ENCODE results near the gene DISC1.
A peak's percentile ranks its signal among the peaks of the same experiment; 100 is the strongest.
"Not testable (repeated sequence)": the region's sequence is repeated elsewhere in the genome, so short reads cannot be mapped to it uniquely, and the experiment has no call there.

Gene DISC1

GRCh38 chr1:231605149-231606100, 21.2 kb upstream of the DISC1 start:
- DNase-seq (ENCODE audit: low spot score) (no peak), FAIRE-seq (no peak)

DNA sequence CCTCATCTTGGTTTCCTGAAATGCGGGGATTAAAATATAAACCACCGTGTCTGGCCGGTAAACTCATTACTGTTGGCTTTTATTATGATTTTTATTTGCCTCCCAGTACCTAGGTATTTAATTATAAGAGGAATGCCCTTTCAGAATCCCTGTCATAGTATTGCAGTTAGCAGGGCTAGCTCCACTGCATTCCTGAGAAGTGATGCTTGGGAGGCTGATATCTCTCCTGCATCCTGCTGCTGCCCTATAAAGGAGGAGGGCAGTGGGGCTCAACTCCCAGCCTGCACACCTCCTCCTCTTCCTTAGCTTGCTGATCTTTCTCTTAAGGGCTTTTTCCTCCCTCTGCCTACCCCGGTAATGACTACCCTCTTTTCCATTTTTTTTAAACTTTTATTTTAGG, 19.9 kb upstream of the DISC1 start:
- DNase-seq (ENCODE audit: low spot score) (peak; percentile 25), FAIRE-seq (no peak)

GRCh38 chr1:231610388-231610787, 16.2 kb upstream of the DISC1 start:
- DNase-seq (ENCODE audit: low spot score), result no peak

DNA sequence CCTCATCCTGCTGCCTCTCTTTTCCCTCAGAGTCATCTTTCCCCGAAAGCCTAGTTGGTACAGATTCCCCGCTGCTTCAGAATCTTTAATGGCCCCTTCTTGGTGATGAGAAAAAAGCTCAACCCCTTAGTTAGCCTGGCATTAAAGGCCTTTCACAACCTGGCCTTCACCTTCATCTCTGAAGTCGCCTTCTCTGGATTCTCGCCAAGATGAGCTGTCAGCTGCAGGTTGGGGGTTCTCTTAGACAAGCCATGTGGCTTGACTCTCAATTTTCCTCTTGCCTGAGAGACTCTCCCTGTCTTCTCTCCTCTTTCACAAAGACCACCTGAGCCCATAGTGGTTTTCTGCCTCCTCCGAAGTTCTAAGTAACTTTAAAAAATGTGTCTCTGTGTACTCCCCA, 15.5 kb upstream of the DISC1 start:
- DNase-seq (ENCODE audit: low spot score) (no peak), FAIRE-seq (no peak)

More at GRCh38 chr1:231610388-231610787, 16.2 kb upstream of the DISC1 start:
- FAIRE-seq, result no peak

GRCh38 chr1:231611851-231612250, 14.7 kb upstream of the DISC1 start:
- DNase-seq (ENCODE audit: low spot score) (no peak), FAIRE-seq (no peak)

DNA sequence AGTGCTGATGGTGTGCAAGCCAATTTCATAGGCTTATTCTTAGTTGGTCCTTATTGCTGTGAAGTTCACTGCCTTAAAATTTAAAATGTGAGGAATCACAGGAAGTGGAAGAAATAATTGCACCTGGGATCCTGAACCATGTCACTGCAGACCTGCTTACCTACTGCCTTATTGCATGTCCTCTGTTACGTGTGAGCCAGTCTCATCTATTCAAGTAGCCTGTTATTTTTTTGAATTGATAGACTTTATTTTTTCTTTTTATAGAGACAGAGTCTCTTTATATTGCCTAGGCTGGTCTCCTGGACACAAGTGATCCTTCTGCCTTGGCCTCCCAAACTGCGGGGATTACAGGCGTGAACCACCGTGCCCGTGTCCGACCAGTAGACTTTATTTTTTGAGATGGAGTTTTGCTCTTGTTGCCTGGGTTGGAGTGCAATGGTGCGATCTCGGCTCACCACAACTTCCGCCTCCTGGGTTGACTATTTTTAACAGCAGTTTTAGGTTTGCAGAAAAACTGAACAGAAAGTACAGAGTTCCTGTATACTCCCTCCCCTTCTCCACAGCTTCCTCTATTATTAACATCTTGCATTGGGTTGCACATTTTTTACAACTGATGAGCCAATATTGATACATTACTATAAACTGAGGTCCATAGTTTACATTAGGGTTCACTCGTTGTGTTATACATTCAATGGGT, 14.0 kb upstream of the DISC1 start:
- DNase-seq (ENCODE audit: low spot score), result no peak
- FAIRE-seq, result no peak

GRCh38 chr1:231613419-231614349, 12.9 kb upstream of the DISC1 start:
- no peak for DNase-seq (ENCODE audit: low spot score)
- no peak for FAIRE-seq

- DNase-seq (ENCODE audit: low spot score), result no peak
- no peak for FAIRE-seq
Measured at GRCh38 chr1:231616667-231617066, 9.9 kb upstream of the DISC1 start.

GRCh38 chr1:231618609-231619256, 7.9 kb upstream of the DISC1 start:
- no peak for DNase-seq (ENCODE audit: low spot score)
- FAIRE-seq, result no peak

DNA sequence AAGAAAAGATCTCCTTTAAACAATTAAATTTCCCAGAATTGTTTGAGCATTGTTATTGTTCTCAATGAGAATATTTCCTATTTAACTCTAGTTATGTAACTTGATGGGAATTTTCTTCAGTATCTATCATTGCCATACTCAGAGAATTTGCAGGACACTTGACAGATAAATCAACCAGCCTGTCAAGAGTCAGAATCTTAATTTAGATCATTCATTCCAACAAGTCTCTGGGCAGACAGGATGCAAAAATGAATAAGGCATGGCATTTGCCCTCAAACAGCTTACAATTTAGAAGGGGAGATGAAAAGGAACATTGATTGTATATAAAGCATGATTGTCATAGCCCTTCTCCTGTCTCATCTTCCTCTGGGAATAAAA, 7.3 kb upstream of the DISC1 start:
- FAIRE-seq, result no peak
- DNase-seq (ENCODE audit: low spot score), result no peak

GRCh38 chr1:231625042-231625441, 1.5 kb upstream of the DISC1 start:
- DNase-seq (ENCODE audit: low spot score); FAIRE-seq: not testable (repeated sequence)

DNA sequence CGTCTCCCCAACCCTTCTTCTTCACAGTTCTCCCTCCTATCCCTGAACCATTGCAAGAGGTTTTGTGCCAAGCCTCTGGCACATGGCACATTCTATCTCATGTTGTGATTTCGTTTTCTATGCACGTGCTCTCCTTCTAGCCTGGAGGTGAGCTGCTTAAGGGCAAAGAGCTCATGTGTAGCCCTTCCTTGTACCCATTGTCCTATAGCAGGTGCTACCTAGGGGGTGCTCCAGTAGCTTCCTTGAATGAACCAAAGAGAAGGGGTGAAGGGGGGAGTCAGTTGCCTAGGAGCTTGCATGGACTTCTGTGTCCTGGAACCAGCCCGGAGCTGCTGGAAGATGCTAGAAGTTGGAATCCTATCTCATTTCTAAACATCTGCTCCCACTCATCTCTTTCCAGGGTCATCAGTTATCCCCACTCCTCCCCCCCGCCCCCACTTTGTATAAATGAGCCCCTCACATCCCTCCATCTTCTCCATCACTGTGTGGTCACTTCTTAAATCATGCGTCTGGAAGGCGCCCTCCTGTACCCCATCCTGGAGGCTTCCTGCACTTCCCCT, 535 bp upstream of the DISC1 start:
- DNase-seq (ENCODE audit: low spot score) (no peak), FAIRE-seq (no peak)

GRCh38 chr1:231626951-231627614, 493 bp downstream of the DISC1 start:
- peak; percentile 70 for DNase-seq (ENCODE audit: low spot score)
- FAIRE-seq, result no peak

DNA sequence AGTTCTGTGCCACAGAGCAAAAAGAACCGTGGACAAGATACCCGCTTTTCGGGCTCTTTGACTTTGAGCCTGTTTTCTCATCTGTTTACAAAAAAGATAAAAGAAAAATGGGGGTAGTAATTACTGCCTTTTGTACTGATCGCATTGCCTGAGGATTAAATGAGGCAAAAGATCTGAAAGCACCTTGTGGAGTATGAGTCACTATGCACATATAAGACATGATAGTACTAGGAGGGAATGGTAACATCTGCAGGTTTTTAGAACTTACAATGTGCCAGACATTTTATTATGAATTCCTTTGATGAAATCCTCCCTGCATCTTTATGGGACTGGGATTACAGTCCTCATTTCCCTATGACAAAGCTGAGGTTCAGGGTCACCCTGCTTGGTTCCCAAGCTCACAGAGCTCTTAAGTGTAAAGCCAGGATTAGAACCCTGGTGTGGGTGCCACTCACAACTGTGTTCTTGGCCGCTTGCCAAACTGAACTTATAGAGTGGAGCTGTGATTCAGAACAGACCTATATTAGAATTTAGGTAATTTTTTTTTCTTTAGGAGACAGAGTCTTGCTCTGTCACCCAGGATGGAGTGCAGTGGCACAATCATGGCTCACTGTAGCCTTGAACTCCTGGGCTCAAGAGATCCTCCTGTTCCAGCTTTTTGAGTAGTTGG, 1.8 kb downstream of the DISC1 start:
- FAIRE-seq, result no peak

GRCh38 chr1:231629132-231629531, 2.5 kb downstream of the DISC1 start:
- DNase-seq (ENCODE audit: low spot score) (no peak), FAIRE-seq (no peak)

More for the DNA sequence above, 1.8 kb downstream of the DISC1 start:
- DNase-seq (ENCODE audit: low spot score), result no peak

DNA sequence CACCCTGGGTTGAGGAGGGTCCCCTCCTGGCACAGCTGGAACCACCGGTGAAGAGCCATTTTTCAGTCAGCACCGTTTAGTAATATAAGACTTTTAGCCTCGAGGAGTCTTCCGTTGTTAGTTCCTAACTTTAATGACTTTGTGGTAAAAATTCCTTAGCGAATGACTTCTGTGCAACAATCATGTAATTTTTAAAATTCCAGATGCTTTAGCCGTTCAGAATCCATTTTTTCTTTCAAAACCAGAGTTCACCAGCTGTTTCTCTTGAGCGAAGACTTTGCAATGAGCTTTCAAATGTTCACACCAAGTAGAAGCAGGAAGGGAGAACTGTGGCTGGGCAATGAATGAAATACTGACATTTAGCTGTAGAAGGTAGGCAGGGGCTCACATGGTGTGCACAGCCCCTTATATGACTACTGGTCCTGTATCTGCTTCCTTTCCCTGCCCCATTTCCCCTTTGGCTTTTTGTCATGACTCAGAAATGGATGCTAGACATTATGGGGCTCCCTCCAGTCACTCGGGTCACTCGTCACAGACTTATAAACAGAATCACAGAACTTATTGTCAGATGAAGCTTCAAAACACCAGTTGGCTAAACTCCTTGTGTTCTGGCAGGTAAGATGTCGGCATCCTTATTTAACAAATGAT, 4.1 kb downstream of the DISC1 start:
- DNase-seq (ENCODE audit: low spot score), result no peak
- FAIRE-seq, result no peak

DNA sequence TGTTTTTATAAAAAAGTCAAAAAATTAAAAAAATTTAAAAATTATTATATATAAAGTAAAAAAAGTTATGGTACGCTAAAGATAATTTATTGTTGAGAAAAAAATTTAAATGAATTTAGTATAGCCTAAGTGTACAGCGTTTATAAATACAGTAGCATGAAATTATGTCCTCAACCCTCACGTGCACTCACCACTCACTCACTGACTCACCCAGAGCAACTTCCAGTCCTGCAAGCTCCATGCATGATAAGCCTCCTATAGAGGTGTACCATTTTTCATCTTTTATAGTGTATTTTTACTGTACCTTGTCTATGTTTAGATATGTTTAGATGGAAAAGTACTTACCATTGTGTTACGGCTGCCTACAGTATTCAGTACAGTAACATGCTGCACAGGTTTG, 5.1 kb downstream of the DISC1 start:
- FAIRE-seq, result no peak
- no peak for DNase-seq (ENCODE audit: low spot score)

DNA sequence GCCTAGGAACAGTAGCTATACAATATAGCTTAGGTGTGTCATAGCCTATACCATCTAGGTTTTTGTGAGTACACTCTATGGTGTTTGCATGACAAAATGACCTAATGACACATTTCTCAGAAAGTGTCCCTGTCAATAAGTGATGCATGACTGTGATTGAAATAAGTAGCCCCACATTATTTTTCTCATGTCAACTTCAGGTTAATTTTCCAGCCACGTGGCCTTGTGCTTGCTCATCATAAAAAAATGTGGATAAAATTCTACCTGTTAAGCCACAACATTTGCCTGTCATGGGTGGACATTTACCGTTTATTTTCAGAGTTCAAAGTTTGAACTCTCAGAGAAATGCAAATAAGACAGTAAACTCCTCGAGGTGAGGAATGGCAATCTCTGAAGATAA, 5.5 kb downstream of the DISC1 start:
- no peak for DNase-seq (ENCODE audit: low spot score)
- FAIRE-seq, result no peak

Data from urothelium cell line (cell line).